Suprapubic skin (tissue), 4 donors: ENCODE data around the gene TXNL4A. TPM values are rescaled to one million over a fixed set of nuclear protein-coding genes. Genes with fewer than 3 reads are reported as not detected.

Experiments used
- DNase-seq, 2 donors: peaks; one replicate each; pipeline ENCODE4 v3.0.0-alpha.2; 2019; ENCODE audit warnings: low spot score in 2 of 2
- H3K27ac ChIP-seq: fragments of 200-600 bp; sonication (generic); one replicate; pipeline ENCODE4 v1.5.1; 2019
- H3K27me3 ChIP-seq: fragments of 200-600 bp; sonication (generic); one replicate; pipeline ENCODE4 v1.5.1; 2019
- H3K36me3 ChIP-seq: fragments of 200-600 bp; sonication (generic); one replicate; pipeline ENCODE4 v1.5.1; 2019
- H3K4me1 ChIP-seq: fragments of 200-600 bp; sonication (generic); one replicate; pipeline ENCODE4 v1.5.1; 2019
- H3K4me3 ChIP-seq: fragments of 200-600 bp; sonication (generic); one replicate; pipeline ENCODE4 v1.5.1; 2019; ENCODE audit warnings: mild to moderate bottlenecking
- H3K9me3 ChIP-seq: fragments of 200-600 bp; sonication (generic); one replicate; pipeline ENCODE4 v1.5.1; 2019
- EP300 ChIP-seq: sonication (generic); formaldehyde crosslinking; IDR thresholded peaks from one replicate; pipeline ENCODE4 v1.6.1; 2017; ENCODE audit warnings: antibody characterized with exemption
- POLR2A ChIP-seq, 2 donors: fragments of 450-650 bp; IDR thresholded peaks; one replicate each; pipeline ENCODE4 v1.6.1; 2017; ENCODE audit warnings: antibody characterized with exemption in 2 of 2, mild to moderate bottlenecking in 2 of 2, moderate library complexity in 2 of 2
- POLR2AphosphoS5 ChIP-seq, 3 donors: sonication (generic); formaldehyde crosslinking; IDR thresholded peaks; one replicate each; pipeline ENCODE4 v1.6.1; 2017; ENCODE audit warnings: antibody characterized with exemption in 3 of 3
- WGBS: methylation state at CpG from one replicate; pipeline ENCODE4 v1.1.5; 2018; 5-methylcytosine and 5-hydroxymethylcytosine counted together
- total RNA-seq, 4 donors: library from RNA; depleted of rRNA; stranded (reverse); fragments of >200 nt; gene quantifications; one replicate each; pipeline ENCODE4 v1.1.0, GENCODE V29; 2016
- TF ChIP-seq, protein P1 (sequence below), 2 donors: fragments of 200-600 bp in 1 of 2; fragments of 450-650 bp in 1 of 2; sonication (generic) in 1 of 2; IDR thresholded peaks; one replicate each; pipeline ENCODE4 v1.5.1; 2016 to 2019; ENCODE audit warnings: antibody characterized with exemption in 2 of 2, mild to moderate bottlenecking in 1 of 2, moderate library complexity in 1 of 2

The TXNL4A gene
- total RNA-seq, 4 donors from 2014 or later: 20.6 to 35.0 (median 24.6) TPM

DNA sequence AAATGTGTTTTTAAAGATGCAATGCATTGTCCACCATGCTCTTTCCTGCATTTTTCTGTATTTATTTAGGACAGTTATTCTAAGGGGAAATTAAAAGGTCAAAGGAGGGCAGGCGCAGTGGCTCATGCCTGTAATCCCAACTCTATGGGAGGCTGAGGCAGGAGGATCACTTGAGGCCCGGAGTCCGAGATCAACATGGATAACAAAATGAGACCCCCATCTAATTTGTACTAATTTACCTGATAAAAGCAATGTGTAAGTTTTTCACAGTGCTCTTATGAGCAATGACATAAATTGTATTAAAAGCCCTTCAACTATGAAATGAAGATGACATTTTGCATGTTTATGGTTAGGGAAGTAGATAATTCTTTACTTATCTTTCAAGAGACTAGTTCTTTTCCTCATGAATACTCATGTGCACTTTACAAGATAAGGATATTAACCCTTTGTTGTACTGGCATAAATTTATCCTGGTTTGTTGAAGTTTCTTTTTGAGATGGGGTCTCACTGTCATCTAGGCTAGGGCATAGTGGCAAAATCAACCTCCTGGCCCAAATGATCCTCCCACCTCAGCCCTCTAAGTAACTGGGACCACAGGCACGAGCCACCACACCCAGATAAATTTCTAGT lies 14.2 kb downstream of the TXNL4A start:
- no peak for TF ChIP-seq POLR2AphosphoS5 (IDR thresholded peaks at IDR 0.05)
- TF ChIP-seq, protein P1, sequence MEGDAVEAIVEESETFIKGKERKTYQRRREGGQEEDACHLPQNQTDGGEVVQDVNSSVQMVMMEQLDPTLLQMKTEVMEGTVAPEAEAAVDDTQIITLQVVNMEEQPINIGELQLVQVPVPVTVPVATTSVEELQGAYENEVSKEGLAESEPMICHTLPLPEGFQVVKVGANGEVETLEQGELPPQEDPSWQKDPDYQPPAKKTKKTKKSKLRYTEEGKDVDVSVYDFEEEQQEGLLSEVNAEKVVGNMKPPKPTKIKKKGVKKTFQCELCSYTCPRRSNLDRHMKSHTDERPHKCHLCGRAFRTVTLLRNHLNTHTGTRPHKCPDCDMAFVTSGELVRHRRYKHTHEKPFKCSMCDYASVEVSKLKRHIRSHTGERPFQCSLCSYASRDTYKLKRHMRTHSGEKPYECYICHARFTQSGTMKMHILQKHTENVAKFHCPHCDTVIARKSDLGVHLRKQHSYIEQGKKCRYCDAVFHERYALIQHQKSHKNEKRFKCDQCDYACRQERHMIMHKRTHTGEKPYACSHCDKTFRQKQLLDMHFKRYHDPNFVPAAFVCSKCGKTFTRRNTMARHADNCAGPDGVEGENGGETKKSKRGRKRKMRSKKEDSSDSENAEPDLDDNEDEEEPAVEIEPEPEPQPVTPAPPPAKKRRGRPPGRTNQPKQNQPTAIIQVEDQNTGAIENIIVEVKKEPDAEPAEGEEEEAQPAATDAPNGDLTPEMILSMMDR (IDR thresholded peaks at IDR 0.05): no peak
- TF ChIP-seq POLR2A (IDR thresholded peaks at IDR 0.05): no peak
- TF ChIP-seq EP300: no peak
- 82% methylated on average over 4 of the region's 4 CpGs for WGBS
- Histone ChIP-seq H3K4me3 (no peak overlapping the region), H3K9me3 (no peaks in the 10 kb centered on the region), H3K36me3 (peaks cover 42% of the 10 kb centered on the region), H3K27ac (no peak overlapping the region), H3K27me3 (no peaks in the 10 kb centered on the region), H3K4me1 (peaks cover 12% of the 10 kb centered on the region)
- DNase-seq: no peak

DNA sequence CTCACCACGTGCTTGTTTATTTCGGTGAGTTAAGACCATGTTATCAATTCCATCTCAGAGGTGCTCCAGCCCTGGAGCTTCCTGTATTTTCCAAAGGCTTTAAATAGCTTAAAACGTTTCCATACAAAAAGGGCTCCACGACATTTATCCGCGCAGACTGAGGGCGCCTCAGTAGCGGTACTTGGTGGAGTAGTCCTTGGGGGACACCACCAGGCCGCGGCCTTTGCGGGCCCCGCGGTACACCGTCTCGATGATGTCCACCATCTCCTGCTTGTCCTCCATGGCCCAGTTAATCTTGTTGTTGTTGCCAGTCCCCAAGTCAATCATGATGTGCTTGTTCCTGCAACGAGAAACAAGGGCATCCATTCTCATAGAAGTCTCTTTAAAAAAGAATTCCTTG lies 14.8 kb downstream of the TXNL4A start:
- peaks cover 43% of the 10 kb centered on the region for H3K36me3 ChIP-seq

DNA sequence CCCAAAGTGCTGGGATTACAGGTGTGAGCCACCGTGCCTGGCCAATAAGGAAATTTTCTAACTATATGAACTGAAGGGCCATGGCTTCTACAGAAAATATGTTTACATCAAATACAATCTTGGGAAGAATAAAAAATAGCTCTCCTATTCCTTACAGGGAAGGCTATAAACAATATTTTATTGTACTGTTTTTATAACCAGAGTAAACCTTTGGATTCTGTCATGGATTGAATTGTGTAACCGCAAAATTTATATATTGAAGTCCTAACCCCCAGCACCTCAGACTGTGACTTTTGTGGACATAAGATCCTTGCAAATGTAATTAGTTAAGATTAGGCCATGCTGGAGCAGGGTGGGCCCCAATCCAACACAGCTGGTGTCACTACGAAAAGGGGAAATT lies 15.6 kb downstream of the TXNL4A start:
- no peak overlapping the region for H3K4me3 ChIP-seq
- DNase-seq: no peak
- TF ChIP-seq, protein P1 (IDR thresholded peaks at IDR 0.05): no peak
- TF ChIP-seq POLR2A (IDR thresholded peaks at IDR 0.05): no peak
- no peak for TF ChIP-seq EP300
- no peak for TF ChIP-seq POLR2AphosphoS5 (IDR thresholded peaks at IDR 0.05)
- no peak overlapping the region for H3K27ac ChIP-seq
- no peaks in the 10 kb centered on the region for H3K9me3 ChIP-seq
- H3K4me1 ChIP-seq: peaks cover 12% of the 10 kb centered on the region
- 88% methylated on average over 3 of the region's 3 CpGs for WGBS
- H3K36me3 ChIP-seq: peaks cover 50% of the 10 kb centered on the region
- H3K27me3 ChIP-seq: no peaks in the 10 kb centered on the region

More for the DNA sequence above, 14.8 kb downstream of the TXNL4A start:
- Histone ChIP-seq H3K27ac (no peak overlapping the region), H3K4me1 (peaks cover 12% of the 10 kb centered on the region), H3K9me3 (no peaks in the 10 kb centered on the region), H3K27me3 (no peaks in the 10 kb centered on the region), H3K4me3 (no peak overlapping the region)
- DNase-seq: no peak
- no peak for TF ChIP-seq POLR2A (IDR thresholded peaks at IDR 0.05)
- no peak for TF ChIP-seq EP300
- TF ChIP-seq POLR2AphosphoS5 (IDR thresholded peaks at IDR 0.05): no peak
- TF ChIP-seq, protein P1 (IDR thresholded peaks at IDR 0.05): no peak
- WGBS: 90% methylated on average over 16 of the region's 16 CpGs

DNA sequence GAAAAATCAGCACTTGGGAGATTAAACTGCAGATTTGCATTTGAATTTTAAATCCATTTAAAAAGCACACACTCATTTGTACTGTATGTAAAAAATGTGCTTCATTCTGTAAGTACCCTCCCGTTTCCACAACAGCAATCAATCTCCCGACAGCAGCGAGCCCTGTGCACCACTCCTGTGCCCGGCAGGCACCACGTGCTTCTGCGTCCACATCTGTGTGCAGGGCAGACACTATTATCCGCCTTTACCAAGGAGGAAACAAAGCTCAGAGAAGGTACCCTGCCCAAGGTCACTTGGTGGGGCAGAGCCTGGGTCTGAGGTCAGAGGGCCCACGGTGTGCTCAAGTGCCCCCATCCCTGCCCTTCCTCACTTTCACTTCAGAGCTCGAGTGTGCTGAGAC lies 16.4 kb downstream of the TXNL4A start:
- no peak for DNase-seq
- no peaks in the 10 kb centered on the region for H3K9me3 ChIP-seq
- H3K4me3 ChIP-seq: no peak overlapping the region
- H3K36me3 ChIP-seq: peaks cover 50% of the 10 kb centered on the region
- 91% methylated on average over 9 of the region's 9 CpGs for WGBS
- TF ChIP-seq POLR2A (IDR thresholded peaks at IDR 0.05): no peak
- TF ChIP-seq POLR2AphosphoS5 (IDR thresholded peaks at IDR 0.05): no peak
- TF ChIP-seq, protein P1 (IDR thresholded peaks at IDR 0.05): no peak
- no peak for TF ChIP-seq EP300
- peaks cover 12% of the 10 kb centered on the region for H3K4me1 ChIP-seq
- no peak overlapping the region for H3K27ac ChIP-seq
- no peaks in the 10 kb centered on the region for H3K27me3 ChIP-seq

DNA sequence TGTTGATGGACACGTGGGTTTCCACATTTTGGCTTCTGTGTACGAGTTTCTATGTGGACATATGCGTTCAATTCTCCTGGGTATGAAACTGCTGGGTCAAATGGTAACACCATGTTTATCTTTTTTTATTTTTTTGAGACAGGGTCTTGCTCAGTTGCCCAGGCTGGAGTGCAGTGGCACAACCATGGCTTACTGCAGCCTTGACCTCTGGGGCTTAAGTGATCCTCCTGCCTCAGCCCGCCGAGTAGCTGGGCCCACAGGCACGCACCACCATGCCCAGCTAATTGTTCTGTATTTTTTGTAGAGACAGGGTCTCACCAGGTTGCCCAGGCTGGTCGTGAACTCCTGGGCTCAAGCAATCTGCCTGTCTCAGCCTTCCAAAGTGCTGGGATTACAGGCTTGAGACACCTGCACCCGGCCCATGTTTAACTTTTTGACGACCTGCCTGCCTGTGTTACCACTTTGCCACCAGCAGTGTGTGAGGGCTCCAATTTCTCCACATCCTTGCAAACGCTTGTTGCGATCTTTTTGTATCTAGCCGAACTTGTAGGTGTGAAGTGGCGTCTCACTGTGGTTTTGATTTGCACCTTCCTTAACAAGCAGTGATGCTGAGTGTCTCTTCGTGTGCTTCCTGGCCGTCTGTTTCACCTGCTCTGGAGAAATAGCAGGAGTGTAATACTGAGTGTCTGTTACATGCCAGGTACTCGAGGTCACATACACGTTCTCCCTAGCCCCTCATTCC lies 17.0 kb downstream of the TXNL4A start:
- no peak overlapping the region for H3K27ac ChIP-seq
- no peak for TF ChIP-seq EP300
- TF ChIP-seq POLR2AphosphoS5 (IDR thresholded peaks at IDR 0.05): no peak
- TF ChIP-seq POLR2A (IDR thresholded peaks at IDR 0.05): no peak
- peaks cover 8% of the 10 kb centered on the region for H3K4me1 ChIP-seq
- no peaks in the 10 kb centered on the region for H3K27me3 ChIP-seq
- H3K36me3 ChIP-seq: peaks cover 50% of the 10 kb centered on the region
- H3K4me3 ChIP-seq: no peak overlapping the region
- 93% methylated on average over 17 of the region's 17 CpGs for WGBS
- H3K9me3 ChIP-seq: no peaks in the 10 kb centered on the region
- no peak for DNase-seq
